B cell (primary cell): Measurements from ENCODE around the gene XYLT1.

Source experiments
- CTCF ChIP-seq: fragments of 200-600 bp; IDR thresholded peaks from one replicate; pipeline ENCODE4 v1.8.0; 2022; ENCODE audit warnings: antibody characterized with exemption, mild to moderate bottlenecking
- EZH2 ChIP-seq: IDR thresholded peaks from 2 replicates; pipeline ENCODE4 v1.6.1; 2012; ENCODE audit warnings: borderline replicate concordance, low read depth, mild to moderate bottlenecking, moderate library complexity, low read length; ENCODE audit not compliant: insufficient read depth, poor library complexity, severe bottlenecking

DNA sequence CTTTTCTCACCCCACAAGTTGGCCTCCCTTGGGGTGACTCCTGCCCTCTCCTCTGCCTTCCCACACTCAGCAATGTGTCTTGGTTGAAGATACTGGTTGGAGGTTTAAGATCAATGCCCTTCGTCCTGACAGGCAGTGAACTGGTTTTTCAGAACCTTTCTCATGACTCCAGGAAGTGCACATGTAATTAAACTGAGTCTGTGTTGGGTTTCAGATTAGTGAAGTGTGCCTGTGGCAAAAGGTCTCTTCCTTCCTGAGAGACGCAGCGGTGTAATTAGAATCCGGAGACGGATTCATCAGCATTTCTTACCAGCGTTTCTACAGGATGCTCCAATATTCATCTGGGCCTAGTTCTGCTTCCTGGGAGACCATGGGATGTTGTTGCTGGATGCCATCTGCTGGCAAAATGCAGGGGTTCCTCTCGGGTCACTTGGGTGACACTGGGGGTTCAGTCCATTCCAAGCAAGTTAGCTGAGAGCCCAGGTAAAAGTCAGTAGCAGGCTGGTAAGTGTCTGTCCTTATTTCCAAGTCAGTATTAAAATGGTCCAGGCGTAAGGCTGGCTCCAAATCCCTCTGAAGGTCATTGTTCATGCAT is 233.3 kb downstream of the XYLT1 start:
- no peak for TF ChIP-seq CTCF
- no peak for TF ChIP-seq EZH2
